ENCODE results near the gene EFCAB9. TPM values are rescaled to one million over a fixed set of nuclear protein-coding genes. Genes with fewer than 3 reads are reported as not detected.
A peak's percentile ranks its signal among the peaks of the same experiment; 100 is the strongest.

EFCAB9 gene
- 0.07 TPM for polyA plus RNA-seq (2013)

DNA sequence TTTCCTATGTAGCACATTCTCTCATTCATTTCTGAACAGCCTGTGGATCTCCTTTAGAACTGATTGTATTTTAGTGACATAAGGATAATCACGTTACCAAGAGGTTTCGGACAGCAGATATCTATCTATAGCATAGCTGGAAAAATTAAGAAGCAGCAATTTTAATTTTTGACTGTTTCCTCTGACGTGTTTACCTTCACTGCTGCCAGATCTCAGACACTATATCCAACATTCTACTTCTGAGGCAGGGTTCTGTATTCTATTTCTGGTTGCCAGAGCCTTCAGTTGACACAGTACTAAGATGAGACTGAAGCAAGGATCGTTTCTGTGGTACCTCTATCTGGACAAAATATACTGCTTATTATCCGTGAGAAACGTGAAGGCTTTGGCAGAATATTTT, at the start of gene EFCAB9:
Gene EFCAB9, plus strand, starts transcription at position 301 of the 400 bp plus-strand sequence. Its CDS starts 1 bp downstream, at position 302.
- CTCF ChIA-PET: interaction anchor here (0.8 to 1.4 kb wide), 2 partner anchors 86 to 94 kb away, joined by 3 read pairs; no protein-coding TSS in a partner anchor
- peaks cover 0 to 3% (median 0%) of the 10 kb centered on the region in 5 experiments for H3K9me3 ChIP-seq (ENCODE audit: control extremely low read depth in 1 of 5, control insufficient read depth in 4 of 5, insufficient read depth in 2 of 5, low read depth in 1 of 5, low read length in 4 of 5)
- H3K27me3 ChIP-seq (replicated peaks in 2 of 5; ENCODE audit: control insufficient read depth in 4 of 5, insufficient read depth in 5 of 5, low read length in 4 of 5): no peaks in the 10 kb centered on the region
- H3K27ac ChIP-seq (ENCODE audit: insufficient read depth in 1 of 2, low read depth in 1 of 2, low read length in 2 of 2, poor library complexity in 1 of 2, severe bottlenecking in 2 of 2): no peak within 1 kb of the TSS
- POLR2A ChIA-PET: no interaction called here
- 96% methylated on average over 2 of the region's 6 CpGs for WGBS (ENCODE audit: insufficient coverage)
- H3K36me3 ChIP-seq (ENCODE audit: control insufficient read depth in 4 of 4, insufficient read depth in 4 of 4, low read length in 3 of 4): no peaks in the 10 kb centered on the region
- peaks cover 0 to 7% (median 2%) of the 10 kb centered on the region in 4 experiments for H3K4me1 ChIP-seq (ENCODE audit: control extremely low read depth in 1 of 4, control insufficient read depth in 4 of 4, insufficient read depth in 4 of 4, low read length in 3 of 4)
- no peak within 1 kb of the TSS for H3K4me3 ChIP-seq (ENCODE audit: control insufficient read depth in 1 of 7, extremely low read depth in 1 of 7, insufficient read depth in 4 of 7, low read depth in 2 of 7, low read length in 6 of 7)
- no peak for DNase-seq

GRCh38 chr5:172144291-172144815, 49.6 kb upstream of the EFCAB9 start:
- no peaks in the 10 kb centered on the region for H3K9me3 ChIP-seq (ENCODE audit: control extremely low read depth in 1 of 5, control insufficient read depth in 4 of 5, insufficient read depth in 2 of 5, low read depth in 1 of 5, low read length in 4 of 5)
- peak in 2 of 3 donors; percentile 28 to 46 for DNase-seq
- peaks cover 0 to 75% (median 22%) of the 10 kb centered on the region in 4 experiments for H3K36me3 ChIP-seq (ENCODE audit: control insufficient read depth in 4 of 4, insufficient read depth in 4 of 4, low read length in 3 of 4)
- H3K4me3 ChIP-seq (ENCODE audit: control insufficient read depth in 1 of 7, extremely low read depth in 1 of 7, insufficient read depth in 4 of 7, low read depth in 2 of 7, low read length in 6 of 7): no peak overlapping the region
- peaks cover 0 to 41% (median 18%) of the 10 kb centered on the region in 4 experiments for H3K4me1 ChIP-seq (ENCODE audit: control extremely low read depth in 1 of 4, control insufficient read depth in 4 of 4, insufficient read depth in 4 of 4, low read length in 3 of 4)
- 98% methylated on average over 6 of the region's 10 CpGs for WGBS (ENCODE audit: insufficient coverage)
- ChIA-PET POLR2A (no interaction called here), CTCF (interaction anchor here (0.9 to 1.9 kb wide), 5 partner anchors 12 to 138 kb away, joined by 3 to 6 read pairs (median 3); partner anchors contain the start of gene STK10)
- H3K27ac ChIP-seq (ENCODE audit: insufficient read depth in 1 of 2, low read depth in 1 of 2, low read length in 2 of 2, poor library complexity in 1 of 2, severe bottlenecking in 2 of 2): no peak overlapping the region
- no peaks in the 10 kb centered on the region for H3K27me3 ChIP-seq (replicated peaks in 2 of 5; ENCODE audit: control insufficient read depth in 4 of 5, insufficient read depth in 5 of 5, low read length in 4 of 5)

GRCh38 chr5:172144931-172145869, 48.8 kb upstream of the EFCAB9 start:
- CTCF ChIA-PET: interaction anchor here (1.0 to 1.9 kb wide), 4 partner anchors 13 to 138 kb away, joined by 3 to 6 read pairs (median 3); no protein-coding TSS in a partner anchor
- no peak overlapping the region for H3K27ac ChIP-seq (ENCODE audit: insufficient read depth in 1 of 2, low read depth in 1 of 2, low read length in 2 of 2, poor library complexity in 1 of 2, severe bottlenecking in 2 of 2)

DNA sequence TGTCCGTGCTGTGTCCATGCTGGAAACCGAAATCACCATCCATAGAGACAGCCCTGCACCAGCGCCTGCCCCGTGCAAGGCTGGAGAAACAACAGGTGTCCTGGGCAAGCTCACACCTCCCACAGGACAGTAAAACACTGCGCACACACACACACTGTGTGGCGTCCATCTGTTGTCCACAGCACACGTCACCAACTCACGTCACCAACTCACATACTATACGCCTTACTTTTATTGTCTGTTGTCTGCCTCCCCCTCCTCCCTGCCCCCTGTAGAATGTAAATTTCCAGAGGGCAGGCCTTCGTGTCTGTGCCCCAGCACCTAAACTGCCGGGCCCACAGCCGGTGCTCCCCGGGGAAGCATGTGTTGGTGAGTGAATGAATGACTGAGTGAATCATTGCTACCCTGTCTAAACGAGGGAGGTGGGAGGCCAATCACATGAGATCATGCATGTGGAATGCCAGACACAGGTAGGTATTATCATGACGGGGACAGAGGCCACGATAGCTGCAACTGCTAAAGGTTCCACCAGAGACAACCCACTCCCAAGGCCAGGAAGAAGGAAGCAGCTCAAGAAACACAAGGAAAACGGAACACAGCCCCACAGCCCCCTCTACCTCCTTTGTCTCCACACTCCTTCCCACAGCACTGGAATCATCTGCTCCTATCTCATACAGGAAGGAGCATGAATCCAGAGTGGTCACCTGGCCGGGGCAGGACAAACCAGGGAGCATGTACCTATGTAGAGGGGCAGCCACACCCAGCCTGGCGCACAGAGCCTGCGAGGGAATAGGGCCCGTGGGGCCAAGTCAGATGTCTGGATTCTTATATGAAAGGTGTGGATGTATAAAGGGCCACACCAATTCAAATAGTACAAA, 47.9 kb upstream of the EFCAB9 start:
- Histone ChIP-seq H3K9me3 (ENCODE audit: control extremely low read depth in 1 of 5, control insufficient read depth in 4 of 5, insufficient read depth in 2 of 5, low read depth in 1 of 5, low read length in 4 of 5) (no peaks in the 10 kb centered on the region), H3K27ac (ENCODE audit: insufficient read depth in 1 of 2, low read depth in 1 of 2, low read length in 2 of 2, poor library complexity in 1 of 2, severe bottlenecking in 2 of 2) (no peak overlapping the region), H3K4me1 (ENCODE audit: control extremely low read depth in 1 of 4, control insufficient read depth in 4 of 4, insufficient read depth in 4 of 4, low read length in 3 of 4) (peaks cover 0 to 57% (median 33%) of the 10 kb centered on the region in 4 experiments), H3K4me3 (ENCODE audit: control insufficient read depth in 1 of 7, extremely low read depth in 1 of 7, insufficient read depth in 4 of 7, low read depth in 2 of 7, low read length in 6 of 7) (no peak overlapping the region), H3K36me3 (ENCODE audit: control insufficient read depth in 4 of 4, insufficient read depth in 4 of 4, low read length in 3 of 4) (peaks cover 0 to 72% (median 22%) of the 10 kb centered on the region in 4 experiments), H3K27me3 (replicated peaks in 2 of 5; ENCODE audit: control insufficient read depth in 4 of 5, insufficient read depth in 5 of 5, low read length in 4 of 5) (no peaks in the 10 kb centered on the region)
- POLR2A ChIA-PET: no interaction called here
- DNase-seq: no peak
- CTCF ChIA-PET: interaction anchor here (1.3 to 1.6 kb wide), 2 partner anchors 15 to 31 kb away, joined by 3 read pairs; no protein-coding TSS in a partner anchor
- WGBS (ENCODE audit: insufficient coverage): 96% methylated on average over 17 of the region's 21 CpGs

More at GRCh38 chr5:172144931-172145869, 48.8 kb upstream of the EFCAB9 start:
- Histone ChIP-seq H3K27me3 (replicated peaks in 2 of 5; ENCODE audit: control insufficient read depth in 4 of 5, insufficient read depth in 5 of 5, low read length in 4 of 5) (no peaks in the 10 kb centered on the region), H3K4me1 (ENCODE audit: control extremely low read depth in 1 of 4, control insufficient read depth in 4 of 4, insufficient read depth in 4 of 4, low read length in 3 of 4) (peaks cover 0 to 48% (median 24%) of the 10 kb centered on the region in 4 experiments), H3K9me3 (ENCODE audit: control extremely low read depth in 1 of 5, control insufficient read depth in 4 of 5, insufficient read depth in 2 of 5, low read depth in 1 of 5, low read length in 4 of 5) (no peaks in the 10 kb centered on the region), H3K36me3 (ENCODE audit: control insufficient read depth in 4 of 4, insufficient read depth in 4 of 4, low read length in 3 of 4) (peaks cover 0 to 76% (median 22%) of the 10 kb centered on the region in 4 experiments), H3K4me3 (ENCODE audit: control insufficient read depth in 1 of 7, extremely low read depth in 1 of 7, insufficient read depth in 4 of 7, low read depth in 2 of 7, low read length in 6 of 7) (no peak overlapping the region)
- DNase-seq: no peak
- POLR2A ChIA-PET: no interaction called here
- WGBS (ENCODE audit: insufficient coverage): 97% methylated on average over 14 of the region's 15 CpGs

- 94% methylated on average over 8 of the region's 9 CpGs for WGBS (ENCODE audit: insufficient coverage)
- no peaks in the 10 kb centered on the region for H3K9me3 ChIP-seq (ENCODE audit: control extremely low read depth in 1 of 5, control insufficient read depth in 4 of 5, insufficient read depth in 2 of 5, low read depth in 1 of 5, low read length in 4 of 5)
- ChIA-PET CTCF (interaction anchor here (1.3 kb wide), 1 partner anchor 31 kb away, joined by 3 read pairs; no protein-coding TSS in a partner anchor), POLR2A (no interaction called here)
- H3K4me1 ChIP-seq (ENCODE audit: control extremely low read depth in 1 of 4, control insufficient read depth in 4 of 4, insufficient read depth in 4 of 4, low read length in 3 of 4): peaks cover 0 to 59% (median 36%) of the 10 kb centered on the region in 4 experiments
- no peaks in the 10 kb centered on the region for H3K27me3 ChIP-seq (replicated peaks in 2 of 5; ENCODE audit: control insufficient read depth in 4 of 5, insufficient read depth in 5 of 5, low read length in 4 of 5)
- peaks cover 0 to 71% (median 21%) of the 10 kb centered on the region in 4 experiments for H3K36me3 ChIP-seq (ENCODE audit: control insufficient read depth in 4 of 4, insufficient read depth in 4 of 4, low read length in 3 of 4)
- no peak overlapping the region for H3K4me3 ChIP-seq (ENCODE audit: control insufficient read depth in 1 of 7, extremely low read depth in 1 of 7, insufficient read depth in 4 of 7, low read depth in 2 of 7, low read length in 6 of 7)
- DNase-seq: no peak
- H3K27ac ChIP-seq (ENCODE audit: insufficient read depth in 1 of 2, low read depth in 1 of 2, low read length in 2 of 2, poor library complexity in 1 of 2, severe bottlenecking in 2 of 2): no peak overlapping the region
These were observed 47.3 kb upstream of the EFCAB9 start for GRCh38 chr5:172146748-172147092.

DNA sequence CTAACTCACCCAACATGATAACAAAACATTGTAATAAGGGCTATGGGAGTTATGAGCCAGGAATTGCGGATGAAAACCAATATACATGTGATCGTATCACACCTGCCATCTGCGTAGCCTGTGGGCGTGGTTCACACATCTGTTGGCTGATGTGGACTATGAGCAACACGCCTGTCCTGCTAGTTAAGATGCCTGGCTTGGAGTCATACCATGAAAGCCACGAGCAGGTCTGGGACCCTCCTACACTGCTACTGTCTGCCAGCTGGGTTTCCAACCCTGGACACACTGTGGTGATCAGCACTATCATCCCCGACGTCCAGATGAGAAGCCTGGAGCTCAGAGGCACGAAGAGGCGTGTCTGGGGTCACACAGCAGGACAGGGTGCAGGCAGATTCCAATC, 46.1 kb upstream of the EFCAB9 start:
- DNase-seq: no peak
- 95% methylated on average over 10 of the region's 10 CpGs for WGBS (ENCODE audit: insufficient coverage)
- Histone ChIP-seq H3K4me3 (ENCODE audit: control insufficient read depth in 1 of 7, extremely low read depth in 1 of 7, insufficient read depth in 4 of 7, low read depth in 2 of 7, low read length in 6 of 7) (no peak overlapping the region), H3K27me3 (replicated peaks in 2 of 5; ENCODE audit: control insufficient read depth in 4 of 5, insufficient read depth in 5 of 5, low read length in 4 of 5) (no peaks in the 10 kb centered on the region), H3K36me3 (ENCODE audit: control insufficient read depth in 4 of 4, insufficient read depth in 4 of 4, low read length in 3 of 4) (peaks cover 0 to 69% (median 23%) of the 10 kb centered on the region in 4 experiments), H3K27ac (ENCODE audit: insufficient read depth in 1 of 2, low read depth in 1 of 2, low read length in 2 of 2, poor library complexity in 1 of 2, severe bottlenecking in 2 of 2) (no peak overlapping the region), H3K9me3 (ENCODE audit: control extremely low read depth in 1 of 5, control insufficient read depth in 4 of 5, insufficient read depth in 2 of 5, low read depth in 1 of 5, low read length in 4 of 5) (no peaks in the 10 kb centered on the region), H3K4me1 (ENCODE audit: control extremely low read depth in 1 of 4, control insufficient read depth in 4 of 4, insufficient read depth in 4 of 4, low read length in 3 of 4) (peaks cover 0 to 63% (median 34%) of the 10 kb centered on the region in 4 experiments)
- CTCF ChIA-PET: no interaction called here
- POLR2A ChIA-PET: no interaction called here
